Measurements from ENCODE around the gene SV2B.

The SV2B gene

DNA sequence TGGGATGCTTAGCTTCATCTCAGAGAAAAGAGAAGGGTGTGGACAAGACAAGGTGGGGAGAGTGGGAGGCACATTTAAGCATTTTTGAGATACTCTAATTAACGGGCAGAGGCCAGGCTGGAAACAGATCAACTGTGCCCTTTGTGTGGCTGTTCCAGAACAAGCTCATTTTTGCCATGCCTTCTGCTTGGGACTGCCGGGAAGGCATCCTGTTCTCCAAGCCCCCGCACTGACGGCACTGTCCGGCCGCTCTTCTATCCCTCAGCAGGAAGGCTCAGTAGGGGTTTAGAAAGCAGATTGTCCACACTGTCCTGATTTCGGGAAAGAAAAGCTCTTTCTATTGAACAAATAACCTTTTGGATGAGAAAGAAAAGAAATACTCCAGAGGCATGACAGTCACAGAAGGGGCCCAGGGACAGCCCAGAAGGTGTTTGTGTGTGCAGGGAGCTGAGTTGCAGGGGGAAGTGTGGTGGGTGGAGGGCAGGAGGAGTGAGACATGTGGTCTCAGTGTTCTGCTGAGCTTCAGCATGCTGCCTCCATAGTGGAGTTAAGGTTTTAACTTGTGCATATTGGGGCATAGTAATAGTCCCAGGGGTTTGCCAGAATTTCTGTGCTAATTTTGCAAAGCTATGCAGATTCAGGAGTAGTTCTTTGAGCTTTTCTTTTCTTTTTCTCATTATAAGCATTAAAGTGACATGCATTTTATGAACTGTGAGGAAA, 27.3 kb downstream of the SV2B start:
- H4K20me1 ChIP-seq (ENCODE audit: low read depth, low read length): no peaks in the 10 kb centered on the region
- no peak overlapping the region for H3K27ac ChIP-seq (ENCODE audit: low read depth, low read length)
- no peak overlapping the region for H3K4me3 ChIP-seq (ENCODE audit: insufficient read depth, low read length, poor library complexity, severe bottlenecking)
- H3K9ac ChIP-seq (ENCODE audit: low read length): no peak overlapping the region
- no peak overlapping the region for H3K4me2 ChIP-seq (ENCODE audit: low read depth, low read length, poor library complexity, severe bottlenecking)
- no peak for TF ChIP-seq EZH2phosphoT487 (conservative IDR thresholded peaks at IDR 0.05; ENCODE audit: low read length)
- TF ChIP-seq, protein P1, sequence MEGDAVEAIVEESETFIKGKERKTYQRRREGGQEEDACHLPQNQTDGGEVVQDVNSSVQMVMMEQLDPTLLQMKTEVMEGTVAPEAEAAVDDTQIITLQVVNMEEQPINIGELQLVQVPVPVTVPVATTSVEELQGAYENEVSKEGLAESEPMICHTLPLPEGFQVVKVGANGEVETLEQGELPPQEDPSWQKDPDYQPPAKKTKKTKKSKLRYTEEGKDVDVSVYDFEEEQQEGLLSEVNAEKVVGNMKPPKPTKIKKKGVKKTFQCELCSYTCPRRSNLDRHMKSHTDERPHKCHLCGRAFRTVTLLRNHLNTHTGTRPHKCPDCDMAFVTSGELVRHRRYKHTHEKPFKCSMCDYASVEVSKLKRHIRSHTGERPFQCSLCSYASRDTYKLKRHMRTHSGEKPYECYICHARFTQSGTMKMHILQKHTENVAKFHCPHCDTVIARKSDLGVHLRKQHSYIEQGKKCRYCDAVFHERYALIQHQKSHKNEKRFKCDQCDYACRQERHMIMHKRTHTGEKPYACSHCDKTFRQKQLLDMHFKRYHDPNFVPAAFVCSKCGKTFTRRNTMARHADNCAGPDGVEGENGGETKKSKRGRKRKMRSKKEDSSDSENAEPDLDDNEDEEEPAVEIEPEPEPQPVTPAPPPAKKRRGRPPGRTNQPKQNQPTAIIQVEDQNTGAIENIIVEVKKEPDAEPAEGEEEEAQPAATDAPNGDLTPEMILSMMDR (IDR thresholded peaks at IDR 0.05; ENCODE audit: insufficient read depth, low read length, poor library complexity, severe bottlenecking): no peak
- H3K9me3 ChIP-seq (ENCODE audit: insufficient read depth, low read length): no peaks in the 10 kb centered on the region
- H3K27me3 ChIP-seq (ENCODE audit: low read length): no peaks in the 10 kb centered on the region
- H2AFZ ChIP-seq (ENCODE audit: low read depth, low read length, severe bottlenecking): no peak overlapping the region
- H3K9me2 ChIP-seq (replicated peaks; ENCODE audit: insufficient read depth, low read length): no peaks in the 10 kb centered on the region
- no peaks in the 10 kb centered on the region for H3F3A ChIP-seq (ENCODE audit: insufficient read depth)
- H3K79me2 ChIP-seq (ENCODE audit: insufficient read depth, low read length): no peaks in the 10 kb centered on the region
- no peaks in the 10 kb centered on the region for H3K36me3 ChIP-seq (ENCODE audit: low read length)

DNA sequence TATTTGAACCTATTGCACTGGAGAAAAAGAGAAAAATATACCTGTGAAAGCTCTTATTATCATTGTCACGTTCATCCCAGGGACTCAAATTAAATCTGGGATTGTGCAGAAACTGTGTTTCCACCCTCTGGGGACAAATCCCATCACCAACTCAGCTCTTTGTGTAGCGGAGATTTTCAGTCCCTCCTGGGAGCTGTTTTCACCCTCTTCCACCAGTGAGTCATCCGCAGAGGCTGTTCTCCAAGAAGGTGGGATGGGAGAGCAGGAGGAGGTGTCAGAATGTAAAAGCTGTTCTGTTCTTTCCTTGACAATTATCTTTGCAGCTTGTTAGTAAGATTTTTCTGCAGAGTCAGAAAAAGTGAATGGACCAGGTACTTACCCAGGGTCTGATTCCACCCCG, 28.0 kb downstream of the SV2B start:
- H3K79me2 ChIP-seq (ENCODE audit: insufficient read depth, low read length): no peaks in the 10 kb centered on the region
- TF ChIP-seq, protein P1 (IDR thresholded peaks at IDR 0.05; ENCODE audit: insufficient read depth, low read length, poor library complexity, severe bottlenecking): no peak
- no peak for TF ChIP-seq EZH2phosphoT487 (conservative IDR thresholded peaks at IDR 0.05; ENCODE audit: low read length)
- no peak overlapping the region for H2AFZ ChIP-seq (ENCODE audit: low read depth, low read length, severe bottlenecking)
- H4K20me1 ChIP-seq (ENCODE audit: low read depth, low read length): no peaks in the 10 kb centered on the region
- H3K36me3 ChIP-seq (ENCODE audit: low read length): no peaks in the 10 kb centered on the region
- no peaks in the 10 kb centered on the region for H3F3A ChIP-seq (ENCODE audit: insufficient read depth)
- no peaks in the 10 kb centered on the region for H3K27me3 ChIP-seq (ENCODE audit: low read length)
- no peak overlapping the region for H3K27ac ChIP-seq (ENCODE audit: low read depth, low read length)
- H3K4me3 ChIP-seq (ENCODE audit: insufficient read depth, low read length, poor library complexity, severe bottlenecking): no peak overlapping the region
- H3K9me2 ChIP-seq (replicated peaks; ENCODE audit: insufficient read depth, low read length): no peaks in the 10 kb centered on the region
- no peaks in the 10 kb centered on the region for H3K9me3 ChIP-seq (ENCODE audit: insufficient read depth, low read length)
- no peak overlapping the region for H3K4me2 ChIP-seq (ENCODE audit: low read depth, low read length, poor library complexity, severe bottlenecking)
- H3K9ac ChIP-seq (ENCODE audit: low read length): no peak overlapping the region

DNA sequence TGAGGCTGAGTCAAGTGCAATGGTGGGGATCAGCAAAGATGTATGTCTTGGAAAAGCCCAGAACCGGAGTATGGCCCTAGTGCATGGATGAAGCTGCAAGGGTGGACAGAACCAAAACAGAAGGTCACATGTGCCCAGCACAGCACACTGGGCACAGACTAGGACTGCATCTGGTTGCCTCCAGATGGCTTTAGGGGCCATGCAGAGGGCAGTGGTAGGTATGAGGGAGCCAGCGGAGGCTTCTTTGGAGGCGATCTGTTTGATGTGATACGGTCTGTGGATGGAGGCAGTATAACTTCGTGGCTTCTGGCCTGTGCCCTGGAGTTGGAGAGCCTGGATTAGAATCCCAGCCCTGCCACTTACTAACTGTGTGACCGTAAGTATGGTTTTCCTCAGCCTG, 29.4 kb downstream of the SV2B start:
- no peaks in the 10 kb centered on the region for H3K9me2 ChIP-seq (replicated peaks; ENCODE audit: insufficient read depth, low read length)
- TF ChIP-seq EZH2phosphoT487 (conservative IDR thresholded peaks at IDR 0.05; ENCODE audit: low read length): no peak
- TF ChIP-seq, protein P1 (IDR thresholded peaks at IDR 0.05; ENCODE audit: insufficient read depth, low read length, poor library complexity, severe bottlenecking): no peak
- H4K20me1 ChIP-seq (ENCODE audit: low read depth, low read length): no peaks in the 10 kb centered on the region
- no peak overlapping the region for H3K4me2 ChIP-seq (ENCODE audit: low read depth, low read length, poor library complexity, severe bottlenecking)
- no peaks in the 10 kb centered on the region for H3K36me3 ChIP-seq (ENCODE audit: low read length)
- H2AFZ ChIP-seq (ENCODE audit: low read depth, low read length, severe bottlenecking): no peak overlapping the region
- H3K9me3 ChIP-seq (ENCODE audit: insufficient read depth, low read length): no peaks in the 10 kb centered on the region
- no peaks in the 10 kb centered on the region for H3F3A ChIP-seq (ENCODE audit: insufficient read depth)
- no peak overlapping the region for H3K4me3 ChIP-seq (ENCODE audit: insufficient read depth, low read length, poor library complexity, severe bottlenecking)
- no peaks in the 10 kb centered on the region for H3K79me2 ChIP-seq (ENCODE audit: insufficient read depth, low read length)
- H3K27me3 ChIP-seq (ENCODE audit: low read length): no peaks in the 10 kb centered on the region
- H3K27ac ChIP-seq (ENCODE audit: low read depth, low read length): no peak overlapping the region
- H3K9ac ChIP-seq (ENCODE audit: low read length): no peak overlapping the region

Data from SU-DHL-6 (cell line).